Urinary bladder (tissue), 4 donors: Measurements from ENCODE around the gene IL17RD. TPM values are rescaled to one million over a fixed set of nuclear protein-coding genes. Genes with fewer than 3 reads are reported as not detected.

Experiments used
- DNase-seq: peaks from one replicate; pipeline ENCODE4 v3.0.0-alpha.2; 2015; ENCODE audit errors: extremely low spot score
- H3K27ac ChIP-seq: one replicate; pipeline ENCODE4 v1.5.1; 2013; ENCODE audit warnings: low read depth, mild to moderate bottlenecking, moderate library complexity
- H3K36me3 ChIP-seq: one replicate; pipeline ENCODE4 v1.6.1; 2013; ENCODE audit warnings: mild to moderate bottlenecking, moderate library complexity; ENCODE audit not compliant: insufficient read depth
- H3K4me1 ChIP-seq: one replicate; pipeline ENCODE4 v1.6.1; 2013; ENCODE audit warnings: mild to moderate bottlenecking, moderate library complexity; ENCODE audit not compliant: insufficient read depth
- H3K4me3 ChIP-seq: one replicate; pipeline ENCODE4 v1.5.1; 2013; ENCODE audit warnings: low read depth, low read length
- WGBS: extraction: QIAGEN DNeasy Blood & Tissue Kit; methylation state at CpG from one replicate; pipeline ENCODE4 v1.1.7; 2013; 5-methylcytosine and 5-hydroxymethylcytosine counted together
- polyA plus RNA-seq: library from polyadenylated mRNA; stranded (reverse); fragments of 200-250 nt; gene quantifications from one replicate; pipeline ENCODE4 v1.2.3, GENCODE V29; 2013
- total RNA-seq: library from RNA; depleted of rRNA; stranded (reverse); fragments of >200 nt; gene quantifications from one replicate; pipeline ENCODE4 v1.2.3, GENCODE V29; 2014
- donor health status: healthy with polysubstance abuse.
- donor health status: healthy.

The IL17RD gene
- total and polyA plus RNA-seq, 2 donors: 6.3 to 33.4 TPM

DNA sequence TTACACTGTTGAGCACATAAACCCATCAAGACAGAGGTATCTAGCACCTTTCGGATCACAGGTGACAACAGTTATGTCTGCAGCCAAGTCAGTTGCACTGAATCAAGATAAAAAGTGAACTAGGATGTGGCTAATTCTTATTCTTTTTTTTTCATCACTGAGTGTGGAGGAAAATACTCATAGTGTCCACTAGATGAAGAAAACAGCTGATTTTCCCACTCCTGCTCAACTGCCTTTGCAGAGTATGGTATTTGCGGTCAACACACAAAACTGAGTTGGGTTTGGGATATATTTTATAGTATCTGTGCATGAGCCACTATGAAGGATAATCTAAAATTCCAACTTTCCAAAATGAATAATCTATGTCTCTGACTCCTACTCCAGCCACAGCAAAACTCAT is 32.5 kb downstream of the IL17RD start:
- H3K27ac ChIP-seq: no peak overlapping the region
- WGBS: 90% methylated on average over 2 of the region's 2 CpGs
- no peaks in the 10 kb centered on the region for H3K36me3 ChIP-seq
- no peak for DNase-seq
- no peak overlapping the region for H3K4me3 ChIP-seq
- H3K4me1 ChIP-seq: no peaks in the 10 kb centered on the region

DNA sequence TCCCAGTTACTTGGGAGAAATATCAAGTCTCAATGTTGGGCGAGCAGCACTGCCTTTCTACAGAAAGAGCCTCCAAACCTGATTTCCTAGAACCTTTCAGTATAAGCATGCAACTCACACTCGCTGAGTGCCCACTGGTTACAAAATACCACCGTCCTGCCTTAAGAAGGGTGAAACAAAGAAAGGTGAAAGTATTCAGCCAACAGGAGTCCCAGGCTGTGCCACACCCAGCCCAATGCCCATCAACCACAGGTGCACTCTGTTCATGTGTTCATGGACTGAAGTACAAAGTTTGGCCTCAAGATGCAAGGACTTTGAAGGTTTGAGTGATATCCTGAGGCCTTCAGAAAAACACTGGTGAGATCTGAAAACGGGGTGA is 34.0 kb downstream of the IL17RD start:
- Histone ChIP-seq H3K27ac (no peak overlapping the region), H3K36me3 (no peaks in the 10 kb centered on the region), H3K4me1 (no peaks in the 10 kb centered on the region), H3K4me3 (no peak overlapping the region)
- 81% methylated on average over 4 of the region's 4 CpGs for WGBS
- no peak for DNase-seq

GRCh38 chr3:57130571-57131209 is 34.5 kb downstream of the IL17RD start:
- Histone ChIP-seq H3K27ac (no peak overlapping the region), H3K36me3 (no peaks in the 10 kb centered on the region), H3K4me3 (no peak overlapping the region), H3K4me1 (no peaks in the 10 kb centered on the region)
- WGBS: 57% methylated on average over 14 of the region's 14 CpGs
- DNase-seq: no peak

GRCh38 chr3:57128826-57129667 is 36.1 kb downstream of the IL17RD start:
- 51% methylated on average over 14 of the region's 14 CpGs for WGBS
- Histone ChIP-seq H3K27ac (no peak overlapping the region), H3K4me3 (no peak overlapping the region), H3K36me3 (no peaks in the 10 kb centered on the region), H3K4me1 (no peaks in the 10 kb centered on the region)
- DNase-seq: no peak

DNA sequence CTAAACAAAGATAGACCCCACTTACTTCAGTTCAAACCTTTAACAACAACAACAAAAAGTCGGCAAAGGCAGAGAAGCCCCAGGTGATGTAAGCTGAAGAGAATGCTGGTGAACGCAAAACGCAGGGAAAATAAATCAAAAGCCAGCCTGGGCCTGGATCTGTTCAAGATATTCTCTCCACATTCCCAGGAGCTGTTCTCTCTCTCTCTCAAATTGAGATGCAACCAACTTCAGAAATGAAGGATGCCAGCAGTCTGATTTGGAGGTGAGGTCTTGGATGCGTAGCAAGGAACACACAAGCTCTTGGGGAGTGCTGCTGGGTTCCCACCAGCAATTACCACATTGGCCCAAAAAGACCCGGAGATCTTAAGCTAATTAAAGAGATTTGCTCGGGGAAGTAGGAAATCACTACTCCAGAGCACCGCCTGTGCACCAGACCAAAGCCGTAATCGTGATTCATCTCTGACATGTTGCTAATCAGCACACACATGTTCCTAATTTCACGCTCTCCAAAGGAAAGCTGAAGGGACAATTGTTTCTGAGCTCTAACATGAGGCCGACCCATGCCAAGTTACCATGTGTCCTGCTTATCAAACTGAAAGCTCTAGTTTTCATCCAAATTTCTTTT is 37.1 kb downstream of the IL17RD start:
- DNase-seq: no peak
- Histone ChIP-seq H3K27ac (no peak overlapping the region), H3K4me3 (no peak overlapping the region), H3K36me3 (no peaks in the 10 kb centered on the region), H3K4me1 (no peaks in the 10 kb centered on the region)
- WGBS: 28% methylated on average over 11 of the region's 11 CpGs

- H3K4me1 ChIP-seq: no peaks in the 10 kb centered on the region
- DNase-seq: no peak
- WGBS: 73% methylated on average over 4 of the region's 4 CpGs
- H3K4me3 ChIP-seq: no peak overlapping the region
- H3K36me3 ChIP-seq: no peaks in the 10 kb centered on the region
- H3K27ac ChIP-seq: no peak overlapping the region
Measured at GRCh38 chr3:57126244-57126643, 38.9 kb downstream of the IL17RD start.

- no peak for DNase-seq
- H3K4me1 ChIP-seq: no peaks in the 10 kb centered on the region
- no peak overlapping the region for H3K27ac ChIP-seq
- 49% methylated on average over 10 of the region's 10 CpGs for WGBS
- no peaks in the 10 kb centered on the region for H3K36me3 ChIP-seq
- H3K4me3 ChIP-seq: no peak overlapping the region
Measured at GRCh38 chr3:57120451-57121174, 44.5 kb downstream of the IL17RD start.

GRCh38 chr3:57120040-57120439 is 45.1 kb downstream of the IL17RD start:
- Histone ChIP-seq H3K27ac (no peak overlapping the region), H3K36me3 (no peaks in the 10 kb centered on the region), H3K4me3 (no peak overlapping the region), H3K4me1 (no peaks in the 10 kb centered on the region)
- 46% methylated on average over 3 of the region's 3 CpGs for WGBS
- DNase-seq: no peak

DNA sequence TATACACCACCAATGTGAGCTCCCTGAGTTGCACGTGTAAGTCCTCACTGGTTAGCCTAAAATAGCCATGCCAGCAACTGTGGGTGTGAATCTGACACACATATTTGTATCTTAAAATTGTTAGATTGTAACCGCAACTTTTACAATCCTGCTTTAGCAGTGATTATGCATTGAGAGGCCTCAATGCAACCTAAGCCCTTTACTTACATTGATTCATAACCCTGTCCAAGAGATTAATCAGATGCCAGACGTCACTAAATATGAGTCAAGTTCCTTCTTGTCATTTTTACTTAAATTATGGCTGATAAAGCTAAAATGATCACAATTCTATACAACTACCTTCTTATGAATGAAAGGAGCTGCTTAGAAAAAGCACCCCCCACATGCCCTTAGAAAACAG is 46.9 kb downstream of the IL17RD start:
- Histone ChIP-seq H3K36me3 (no peaks in the 10 kb centered on the region), H3K27ac (no peak overlapping the region), H3K4me3 (no peak overlapping the region), H3K4me1 (no peaks in the 10 kb centered on the region)
- 44% methylated on average over 3 of the region's 3 CpGs for WGBS
- DNase-seq: no peak

- H3K27ac ChIP-seq: no peak overlapping the region
- no peak for DNase-seq
- no peak overlapping the region for H3K4me3 ChIP-seq
- H3K36me3 ChIP-seq: no peaks in the 10 kb centered on the region
- H3K4me1 ChIP-seq: no peaks in the 10 kb centered on the region
- 93% methylated on average over 3 of the region's 3 CpGs for WGBS
Measured at GRCh38 chr3:57116501-57116900, 48.7 kb downstream of the IL17RD start.

DNA sequence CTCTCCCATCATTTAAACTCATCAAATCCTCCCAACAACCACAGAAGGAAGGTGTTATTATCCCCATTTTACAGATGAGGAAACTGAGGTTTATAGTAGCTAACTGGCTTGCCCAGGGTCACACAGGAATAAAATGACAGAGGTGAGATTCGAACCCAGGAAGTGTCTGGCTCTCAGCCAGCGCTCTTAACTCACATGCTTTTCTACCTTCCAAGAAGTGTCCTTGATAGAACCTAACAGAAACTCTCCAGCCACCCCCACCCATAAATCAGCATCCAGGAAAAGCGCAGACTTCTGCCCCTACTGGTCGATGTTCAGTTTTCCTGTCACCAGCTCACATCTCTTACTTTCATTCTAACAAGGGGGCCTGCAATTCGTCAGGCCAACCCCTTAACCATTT is 52.9 kb downstream of the IL17RD start:
- WGBS: 61% methylated on average over 5 of the region's 5 CpGs
- no peak for DNase-seq
- no peak overlapping the region for H3K4me3 ChIP-seq

DNA sequence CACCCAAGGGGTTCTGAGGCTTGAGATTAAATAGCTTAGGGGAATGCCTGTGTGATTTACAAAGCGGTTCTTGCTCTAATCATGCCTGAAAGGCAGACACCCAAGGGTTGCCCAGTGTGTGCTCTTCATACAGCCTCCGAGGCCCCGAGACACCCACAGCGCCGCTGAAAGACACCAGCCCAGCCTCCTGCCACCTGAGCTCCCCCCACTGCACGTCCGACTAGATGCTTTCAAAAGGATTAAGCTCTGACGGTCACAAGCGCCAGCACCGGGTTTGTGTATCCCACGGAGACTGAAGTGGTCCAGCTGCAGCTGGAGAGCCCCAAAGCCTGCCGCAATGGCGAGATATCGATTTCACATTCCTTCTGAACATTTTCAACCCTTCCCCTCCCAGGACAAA is 54.4 kb downstream of the IL17RD start:
- Histone ChIP-seq H3K36me3 (no peaks in the 10 kb centered on the region), H3K4me3 (no peak overlapping the region), H3K4me1 (no peaks in the 10 kb centered on the region), H3K27ac (no peak overlapping the region)
- no peak for DNase-seq
- WGBS: 45% methylated on average over 14 of the region's 14 CpGs

More for the DNA sequence above, 52.9 kb downstream of the IL17RD start:
- no peaks in the 10 kb centered on the region for H3K4me1 ChIP-seq
- no peak overlapping the region for H3K27ac ChIP-seq
- H3K36me3 ChIP-seq: no peaks in the 10 kb centered on the region

DNA sequence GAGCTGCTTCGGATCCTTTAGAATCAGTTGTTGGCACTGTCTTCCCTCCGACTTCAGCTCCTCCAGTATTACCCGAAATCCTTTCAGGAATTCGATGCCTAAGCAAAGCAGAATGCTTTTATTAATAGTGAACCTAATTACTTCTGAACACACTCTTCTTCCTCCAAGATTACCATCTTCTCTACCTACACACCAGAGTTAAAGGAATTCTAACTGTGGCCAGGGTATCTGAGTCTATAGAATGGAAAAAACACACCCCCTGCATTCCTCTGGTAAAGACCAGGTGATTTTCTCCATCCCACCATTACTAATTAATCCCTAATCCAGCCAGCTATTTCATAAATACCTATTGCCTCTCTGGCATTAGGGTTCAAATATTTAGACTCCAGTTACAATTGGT is 54.9 kb downstream of the IL17RD start:
- DNase-seq: no peak
- Histone ChIP-seq H3K4me3 (no peak overlapping the region), H3K4me1 (no peaks in the 10 kb centered on the region), H3K27ac (no peak overlapping the region), H3K36me3 (no peaks in the 10 kb centered on the region)
- WGBS: 76% methylated on average over 4 of the region's 4 CpGs
